Tibial artery (tissue), 4 donors: Measurements from ENCODE around the gene SLC38A6.

Experiments used
- DNase-seq, 2 donors: peaks; one replicate each; pipeline ENCODE4 v3.0.0-alpha.2; 2019
- H3K27ac ChIP-seq, 2 donors: fragments of 200-600 bp; sonication (generic) in 1 of 2; 1 replicate in 1 of 2; 2 replicates in 1 of 2; pipeline ENCODE4 v1.5.1; 2018 to 2019; ENCODE audit warnings: mild to moderate bottlenecking in 1 of 2
- H3K27me3 ChIP-seq, 2 donors: fragments of 200-600 bp; sonication (generic) in 1 of 2; one replicate each; pipeline versions ENCODE4 v1.5.1 to v1.6.0; 2016 to 2019
- H3K36me3 ChIP-seq, 3 donors: fragments of 200-600 bp; sonication (generic) in 2 of 3; one replicate each; pipeline ENCODE4 v1.5.1; 2016 to 2019; ENCODE audit warnings: mild to moderate bottlenecking in 2 of 3
- H3K4me1 ChIP-seq, 4 donors: fragments of 200-600 bp; sonication (generic) in 2 of 4; 1 replicate in 3 of 4; 2 replicates in 1 of 4; pipeline ENCODE4 v1.5.1; 2016 to 2019
- H3K4me3 ChIP-seq, 2 donors: fragments of 200-600 bp; sonication (generic) in 1 of 2; 1 replicate in 1 of 2; 2 replicates in 1 of 2; pipeline ENCODE4 v1.5.1; 2018 to 2019; ENCODE audit warnings: mild to moderate bottlenecking in 2 of 2
- H3K9me3 ChIP-seq, 3 donors: fragments of 200-600 bp; sonication (generic) in 1 of 3; one replicate each; pipeline ENCODE4 v1.5.1; 2016 to 2019
- intact Hi-C: fragments of 100-400 bp; cut with DNase I; formaldehyde crosslinking; loops from one replicate; pipeline ENCODE4 v1.15.0; 2023; ENCODE audit warnings: low total_unique reads
- TF ChIP-seq, protein P1 (sequence below), 2 experiments: fragments of 200-600 bp in 1 of 2; fragments of 450-650 bp in 1 of 2; IDR thresholded peaks; one replicate each; pipeline ENCODE4 v1.5.1; 2017 to 2019; ENCODE audit warnings: antibody characterized with exemption in 2 of 2, mild to moderate bottlenecking in 1 of 2, moderate library complexity in 1 of 2

Gene SLC38A6

GRCh38 chr14:60986500-60986899, 5.5 kb downstream of the SLC38A6 start:
- DNase-seq: no peak
- Histone ChIP-seq H3K4me3 (no peak overlapping the region), H3K27ac (no peak overlapping the region), H3K36me3 (peaks cover 22 to 50% (median 27%) of the 10 kb centered on the region in 3 donors), H3K4me1 (peaks cover 0 to 19% (median 12%) of the 10 kb centered on the region in 4 donors), H3K27me3 (no peaks in the 10 kb centered on the region), H3K9me3 (no peaks in the 10 kb centered on the region)
- intact Hi-C loops: no loop called here
- TF ChIP-seq, protein P1, sequence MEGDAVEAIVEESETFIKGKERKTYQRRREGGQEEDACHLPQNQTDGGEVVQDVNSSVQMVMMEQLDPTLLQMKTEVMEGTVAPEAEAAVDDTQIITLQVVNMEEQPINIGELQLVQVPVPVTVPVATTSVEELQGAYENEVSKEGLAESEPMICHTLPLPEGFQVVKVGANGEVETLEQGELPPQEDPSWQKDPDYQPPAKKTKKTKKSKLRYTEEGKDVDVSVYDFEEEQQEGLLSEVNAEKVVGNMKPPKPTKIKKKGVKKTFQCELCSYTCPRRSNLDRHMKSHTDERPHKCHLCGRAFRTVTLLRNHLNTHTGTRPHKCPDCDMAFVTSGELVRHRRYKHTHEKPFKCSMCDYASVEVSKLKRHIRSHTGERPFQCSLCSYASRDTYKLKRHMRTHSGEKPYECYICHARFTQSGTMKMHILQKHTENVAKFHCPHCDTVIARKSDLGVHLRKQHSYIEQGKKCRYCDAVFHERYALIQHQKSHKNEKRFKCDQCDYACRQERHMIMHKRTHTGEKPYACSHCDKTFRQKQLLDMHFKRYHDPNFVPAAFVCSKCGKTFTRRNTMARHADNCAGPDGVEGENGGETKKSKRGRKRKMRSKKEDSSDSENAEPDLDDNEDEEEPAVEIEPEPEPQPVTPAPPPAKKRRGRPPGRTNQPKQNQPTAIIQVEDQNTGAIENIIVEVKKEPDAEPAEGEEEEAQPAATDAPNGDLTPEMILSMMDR (IDR thresholded peaks at IDR 0.05): no peak

GRCh38 chr14:60989599-60989998, 8.6 kb downstream of the SLC38A6 start:
- TF ChIP-seq, protein P1 (IDR thresholded peaks at IDR 0.05): no peak
- H3K4me1 ChIP-seq: no peaks in the 10 kb centered on the region
- H3K36me3 ChIP-seq: peaks cover 36 to 62% (median 38%) of the 10 kb centered on the region in 3 donors
- no peak for DNase-seq
- no peaks in the 10 kb centered on the region for H3K27me3 ChIP-seq
- H3K4me3 ChIP-seq: no peak overlapping the region
- H3K9me3 ChIP-seq: no peaks in the 10 kb centered on the region
- no peak overlapping the region for H3K27ac ChIP-seq
- intact Hi-C loops: no loop called here

DNA sequence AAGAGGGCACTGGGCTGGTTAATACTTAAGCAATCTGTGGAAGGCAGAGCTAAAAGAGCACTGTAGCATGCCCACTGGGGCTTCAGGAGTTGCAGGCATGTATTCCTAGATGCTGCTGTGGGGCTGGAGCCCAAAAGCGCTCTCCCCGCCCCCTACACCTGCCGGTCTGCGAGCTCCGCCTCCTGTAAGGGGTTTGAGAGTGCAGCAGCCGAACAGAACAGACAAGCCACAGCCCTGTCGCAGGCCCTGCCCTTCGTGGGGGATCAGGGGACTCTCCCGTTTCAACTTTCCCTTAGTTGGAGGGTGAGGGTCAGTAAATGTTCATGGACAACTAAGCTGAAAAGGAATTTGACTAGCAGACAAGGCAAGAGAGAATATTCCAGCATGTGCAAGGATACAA, 17.6 kb downstream of the SLC38A6 start:
- intact Hi-C loops: no loop called here
- Histone ChIP-seq H3K9me3 (no peaks in the 10 kb centered on the region), H3K27ac (no peak overlapping the region), H3K27me3 (no peaks in the 10 kb centered on the region), H3K36me3 (peaks cover 8 to 16% (median 14%) of the 10 kb centered on the region in 3 donors), H3K4me3 (no peak overlapping the region), H3K4me1 (no peaks in the 10 kb centered on the region)
- TF ChIP-seq, protein P1 (IDR thresholded peaks at IDR 0.05): no peak
- no peak for DNase-seq

DNA sequence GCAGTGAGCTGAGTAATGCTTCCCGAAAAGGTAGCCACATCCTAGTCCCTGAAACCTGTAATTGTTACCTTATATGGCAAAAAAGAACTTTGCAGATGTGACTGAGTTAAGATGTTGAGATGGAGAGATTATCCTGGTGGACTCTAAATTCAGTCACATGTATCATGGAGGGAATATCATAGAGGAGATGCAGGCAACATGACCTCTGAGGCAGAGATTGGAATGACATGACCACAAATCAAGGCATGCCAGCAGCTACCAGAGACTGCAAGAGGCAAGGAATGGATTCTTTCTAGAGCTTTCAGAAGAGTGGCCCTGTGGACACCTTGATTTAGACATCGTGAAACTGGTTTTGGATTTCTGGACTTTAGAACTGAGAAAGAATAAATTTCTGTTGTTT, 18.5 kb downstream of the SLC38A6 start:
- Histone ChIP-seq H3K9me3 (no peaks in the 10 kb centered on the region), H3K36me3 (peaks cover 8 to 17% (median 11%) of the 10 kb centered on the region in 3 donors), H3K4me1 (no peaks in the 10 kb centered on the region), H3K27me3 (no peaks in the 10 kb centered on the region), H3K4me3 (no peak overlapping the region), H3K27ac (no peak overlapping the region)
- intact Hi-C loops: no loop called here
- DNase-seq: no peak
- TF ChIP-seq, protein P1 (IDR thresholded peaks at IDR 0.05): no peak

DNA sequence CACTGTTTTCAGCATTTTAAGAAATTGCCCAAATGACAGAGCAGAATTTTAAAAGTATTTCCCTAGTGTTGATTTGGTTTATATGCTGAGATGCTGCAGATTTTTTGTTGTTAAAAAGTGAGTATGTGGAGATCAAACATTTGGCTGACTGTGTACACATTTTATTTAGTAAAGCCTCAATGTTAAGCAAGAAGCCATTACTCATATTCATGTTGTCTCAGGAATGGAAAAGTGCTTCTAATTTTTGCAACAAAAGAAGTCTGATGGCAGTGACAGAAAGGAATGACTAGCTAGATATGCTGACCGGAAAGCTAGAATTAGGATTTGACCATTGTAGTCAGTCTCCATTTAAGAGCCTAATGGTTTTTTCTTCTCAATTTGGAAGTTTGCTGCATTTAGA, 22.5 kb downstream of the SLC38A6 start:
- no peak overlapping the region for H3K4me3 ChIP-seq

More for the DNA sequence above, 22.5 kb downstream of the SLC38A6 start:
- Histone ChIP-seq H3K9me3 (no peaks in the 10 kb centered on the region), H3K27me3 (no peaks in the 10 kb centered on the region), H3K36me3 (peaks cover 1 to 9% (median 3%) of the 10 kb centered on the region in 3 donors), H3K27ac (no peak overlapping the region), H3K4me1 (no peaks in the 10 kb centered on the region)
- TF ChIP-seq, protein P1 (IDR thresholded peaks at IDR 0.05): no peak
- no peak for DNase-seq
- intact Hi-C loops: no loop called here
